Activated CD8-positive, alpha-beta memory T cell treated with anti-CD3 and anti-CD28 coated beads, Interleukin-2, amount 50 U/mL, for 24 hours (primary cell): ENCODE measurements around the gene PPP2R2C.

ENCODE experiments used
- DNase-seq: peaks from one replicate; pipeline ENCODE4 v3.0.0-alpha.2; 2020; ENCODE audit errors: extremely low read depth

Gene PPP2R2C

DNA sequence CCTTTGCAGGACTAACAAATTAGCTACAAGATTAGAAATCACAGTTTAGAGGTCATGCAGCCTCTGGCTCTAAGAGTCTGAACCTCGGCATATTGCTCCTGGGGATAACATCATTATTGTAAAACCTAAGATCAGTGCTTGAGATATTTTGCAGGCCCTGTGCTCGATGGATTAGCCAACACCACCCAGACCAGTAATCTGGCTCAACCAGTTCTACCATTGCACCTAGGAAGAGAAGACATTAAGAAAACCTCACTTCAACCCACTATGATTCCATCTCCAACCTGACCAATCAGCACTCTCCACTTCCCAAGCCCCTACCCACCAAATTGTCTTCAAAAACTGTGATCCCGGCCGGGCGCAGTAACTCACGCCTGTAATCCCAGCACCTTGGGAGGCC, 159.2 kb downstream of the PPP2R2C start:
- DNase-seq = no peak

DNA sequence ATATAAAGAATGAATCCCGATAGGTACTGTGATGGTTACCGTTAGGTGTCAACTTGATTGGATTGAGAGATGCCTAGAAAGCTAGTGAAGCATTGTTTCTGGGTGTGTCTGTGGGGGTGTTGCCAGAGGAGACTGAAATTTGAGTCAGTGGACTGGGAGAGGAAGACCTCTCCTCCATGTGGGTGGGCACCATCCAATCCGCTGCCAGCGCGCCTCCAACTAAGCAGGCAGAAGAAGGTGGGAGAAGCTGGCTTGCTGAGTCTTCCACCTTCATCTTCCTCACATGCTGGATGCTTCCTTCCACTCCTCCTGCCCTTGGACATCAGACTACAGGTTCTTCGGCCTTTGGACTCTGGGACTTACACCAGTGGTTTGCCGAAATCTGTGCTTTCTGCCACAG, 162.6 kb downstream of the PPP2R2C start:
- no peak for DNase-seq

DNA sequence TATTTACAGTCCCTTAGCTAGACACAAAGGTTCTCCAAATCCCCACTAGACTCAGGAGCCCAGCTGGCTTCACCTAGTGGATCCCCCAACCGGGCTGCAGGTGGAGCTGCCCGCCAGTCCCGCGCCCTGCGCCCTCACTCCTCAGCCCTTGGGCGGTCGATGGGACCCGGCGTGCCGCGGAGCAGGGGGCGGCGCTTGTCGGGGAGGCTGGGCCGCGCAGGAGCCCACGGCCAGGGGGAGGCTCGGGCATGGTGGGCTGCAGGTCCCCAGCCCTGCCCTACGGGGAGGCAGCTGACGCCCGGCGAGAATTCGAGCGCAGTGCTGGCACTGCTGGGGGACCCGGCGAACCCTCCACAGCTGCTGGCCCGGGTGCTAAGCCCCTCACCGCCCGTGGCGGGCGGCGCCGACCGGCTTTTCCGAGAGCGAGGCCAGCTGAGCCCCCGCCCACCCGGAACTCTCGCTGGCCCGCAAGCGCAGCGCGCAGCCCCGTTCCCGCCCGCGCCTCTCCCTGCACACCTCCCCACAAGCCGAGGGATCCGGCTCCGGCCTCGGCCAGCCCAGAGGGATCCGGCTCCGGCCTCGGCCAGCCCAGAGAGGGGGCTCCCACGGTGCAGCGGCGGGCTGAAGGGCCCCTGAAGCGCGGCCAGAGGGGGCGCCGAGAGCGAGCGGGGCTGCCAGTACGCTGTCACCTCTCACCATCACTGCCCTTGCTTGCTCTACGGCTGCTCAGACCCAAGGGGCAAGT, 163.3 kb downstream of the PPP2R2C start:
- DNase-seq = no peak

DNA sequence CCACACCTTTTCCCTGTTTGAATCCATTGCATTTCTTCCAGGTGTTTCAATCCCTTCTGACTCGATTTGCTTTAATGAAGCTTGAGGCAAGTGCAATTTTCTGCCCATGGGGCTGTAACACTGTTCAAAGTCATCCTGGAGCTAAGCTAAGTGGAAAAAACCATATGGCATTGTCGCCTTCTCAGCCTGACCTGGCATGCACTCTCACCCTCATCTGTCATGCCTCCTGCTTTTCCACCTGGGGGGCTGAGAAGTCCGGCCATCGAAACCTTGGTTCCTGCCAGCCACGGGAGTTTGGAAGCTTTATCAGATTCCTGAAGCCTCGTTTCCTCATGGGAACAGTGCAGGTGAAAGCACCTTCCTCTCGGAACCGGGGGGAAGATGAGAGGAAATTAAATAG, 164.5 kb downstream of the PPP2R2C start:
- no peak for DNase-seq

DNA sequence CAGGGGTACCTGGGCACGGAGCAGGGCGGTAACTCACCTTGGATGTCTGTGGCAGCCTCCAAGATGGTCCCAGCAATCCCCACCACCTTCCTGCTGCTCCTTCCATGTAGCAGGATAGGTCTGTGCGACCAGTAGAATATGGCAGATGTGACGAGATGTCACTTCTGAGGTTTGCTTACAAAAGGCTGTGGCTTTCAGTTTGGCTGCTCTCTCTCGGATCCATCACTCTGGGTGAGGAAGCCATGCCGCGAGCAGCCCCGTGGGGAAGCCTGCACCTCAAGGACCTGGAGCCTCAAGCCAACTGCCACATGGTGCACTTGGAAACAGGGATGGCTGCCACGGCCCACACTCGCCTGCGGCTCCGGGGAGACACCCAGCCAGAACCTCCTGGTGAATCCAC, 165.2 kb downstream of the PPP2R2C start:
- DNase-seq = no peak

DNA sequence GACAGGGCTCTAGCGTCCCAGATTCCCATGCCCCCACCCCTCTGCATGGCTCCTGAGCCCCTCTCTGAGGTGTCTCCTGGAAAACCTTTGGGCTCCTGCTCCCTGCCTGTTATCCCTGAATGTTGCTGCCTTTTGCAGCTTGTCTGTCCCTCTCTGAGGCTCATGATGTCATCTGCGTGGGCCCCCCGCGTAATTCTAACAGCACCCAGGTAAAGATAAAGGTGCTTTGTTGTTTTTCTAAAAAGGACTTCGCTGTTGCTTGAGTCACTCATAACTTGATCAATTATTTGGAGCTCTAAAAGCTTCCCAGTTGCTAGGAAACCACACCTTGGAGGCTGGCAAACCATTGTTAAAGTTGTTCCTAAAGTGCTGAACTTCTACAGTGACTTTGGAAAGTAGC, 166.1 kb downstream of the PPP2R2C start:
- no peak for DNase-seq

DNA sequence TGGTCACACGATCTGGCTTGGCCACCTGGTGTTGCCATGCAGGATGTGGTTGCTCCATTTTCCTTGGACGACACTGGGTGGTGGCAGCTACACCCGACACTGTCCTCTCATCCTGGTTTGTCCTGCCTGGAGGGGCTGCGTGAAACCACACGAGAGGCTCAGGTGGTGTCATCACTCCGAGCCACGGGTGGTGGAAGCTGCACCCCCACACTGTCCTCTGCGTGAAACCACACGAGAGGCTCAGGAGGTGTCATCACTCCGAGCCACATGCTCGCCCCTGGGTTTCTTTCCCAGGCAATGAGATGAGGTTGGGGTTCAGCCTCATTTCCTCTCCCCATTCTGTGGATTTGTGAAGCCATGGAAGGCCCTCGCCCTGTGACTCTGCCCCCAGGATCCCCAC, 168.5 kb downstream of the PPP2R2C start:
- no peak for DNase-seq

DNA sequence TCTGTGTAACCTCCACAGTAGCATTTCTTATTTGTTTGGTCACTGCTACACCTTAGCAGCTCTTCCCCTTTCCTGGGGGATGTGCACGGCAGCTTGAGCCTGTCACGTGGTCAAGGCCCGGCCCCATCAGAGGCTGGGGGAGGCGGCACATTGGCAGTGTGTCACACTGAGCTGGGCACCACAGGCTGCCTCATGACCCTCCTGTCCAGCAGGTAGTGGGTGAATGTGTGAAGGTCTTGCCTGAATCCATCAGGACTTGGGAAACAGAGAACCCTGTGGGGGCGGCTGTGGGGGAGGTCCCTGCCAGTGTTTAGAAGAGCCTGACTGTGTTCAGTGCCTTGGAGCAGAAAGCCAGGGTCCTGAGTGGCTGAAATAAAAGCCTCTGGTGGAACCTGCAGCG, 169.5 kb downstream of the PPP2R2C start:
- DNase-seq = no peak

DNA sequence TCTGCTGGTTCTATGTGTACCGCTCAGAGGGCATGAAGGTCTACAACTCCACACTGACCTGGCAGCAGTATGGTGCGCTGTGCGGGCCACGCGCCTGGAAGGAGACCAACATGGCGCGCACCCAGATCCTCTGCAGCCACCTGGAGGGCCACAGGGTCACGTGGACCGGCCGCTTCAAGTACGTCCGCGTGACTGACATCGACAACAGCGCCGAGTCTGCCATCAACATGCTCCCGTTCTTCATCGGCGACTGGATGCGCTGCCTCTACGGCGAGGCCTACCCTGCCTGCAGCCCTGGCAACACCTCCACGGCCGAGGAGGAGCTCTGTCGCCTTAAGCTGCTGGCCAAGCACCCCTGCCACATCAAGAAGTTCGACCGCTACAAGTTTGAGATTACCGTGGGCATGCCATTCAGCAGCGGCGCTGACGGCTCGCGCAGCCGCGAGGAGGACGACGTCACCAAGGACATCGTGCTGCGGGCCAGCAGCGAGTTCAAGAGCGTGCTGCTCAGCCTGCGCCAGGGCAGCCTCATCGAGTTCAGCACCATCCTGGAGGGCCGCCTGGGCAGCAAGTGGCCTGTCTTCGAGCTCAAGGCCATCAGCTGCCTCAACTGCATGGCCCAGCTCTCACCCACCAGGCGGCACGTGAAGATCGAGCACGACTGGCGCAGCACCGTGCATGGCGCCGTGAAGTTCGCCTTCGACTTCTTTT, 170.5 kb downstream of the PPP2R2C start:
- DNase-seq = no peak

DNA sequence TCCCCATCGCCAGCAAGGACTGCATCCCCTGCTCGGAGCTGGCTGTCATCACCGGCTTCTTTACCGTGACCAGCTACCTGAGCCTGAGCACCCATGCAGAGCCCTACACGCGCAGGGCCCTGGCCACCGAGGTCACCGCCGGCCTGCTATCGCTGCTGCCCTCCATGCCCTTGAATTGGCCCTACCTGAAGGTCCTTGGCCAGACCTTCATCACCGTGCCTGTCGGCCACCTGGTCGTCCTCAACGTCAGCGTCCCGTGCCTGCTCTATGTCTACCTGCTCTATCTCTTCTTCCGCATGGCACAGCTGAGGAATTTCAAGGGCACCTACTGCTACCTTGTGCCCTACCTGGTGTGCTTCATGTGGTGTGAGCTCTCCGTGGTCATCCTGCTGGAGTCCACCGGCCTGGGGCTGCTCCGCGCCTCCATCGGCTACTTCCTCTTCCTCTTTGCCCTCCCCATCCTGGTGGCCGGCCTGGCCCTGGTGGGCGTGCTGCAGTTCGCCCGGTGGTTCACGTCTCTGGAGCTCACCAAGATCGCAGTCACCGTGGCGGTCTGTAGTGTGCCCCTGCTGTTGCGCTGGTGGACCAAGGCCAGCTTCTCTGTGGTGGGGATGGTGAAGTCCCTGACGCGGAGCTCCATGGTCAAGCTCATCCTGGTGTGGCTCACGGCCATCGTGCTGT, 171.2 kb downstream of the PPP2R2C start:
- no peak for DNase-seq

DNA sequence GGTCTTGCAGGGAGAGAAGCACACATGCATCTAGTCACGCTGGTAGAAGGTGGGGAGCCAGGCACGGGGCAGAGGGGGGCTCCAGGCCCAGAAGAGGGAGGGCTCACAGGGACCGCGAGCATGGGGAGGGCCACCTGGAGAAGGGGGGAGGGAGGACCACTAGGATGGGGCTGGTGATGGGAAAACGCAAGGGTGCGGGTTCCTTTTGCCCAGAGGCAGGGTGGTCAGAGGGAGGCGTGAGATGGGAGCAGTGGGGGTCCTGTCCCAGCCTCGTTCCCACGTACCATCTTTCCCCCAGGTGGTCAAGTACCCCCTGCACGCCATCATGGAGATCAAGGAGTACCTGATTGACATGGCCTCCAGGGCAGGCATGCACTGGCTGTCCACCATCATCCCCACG, 172.1 kb downstream of the PPP2R2C start:
- DNase-seq = no peak

DNA sequence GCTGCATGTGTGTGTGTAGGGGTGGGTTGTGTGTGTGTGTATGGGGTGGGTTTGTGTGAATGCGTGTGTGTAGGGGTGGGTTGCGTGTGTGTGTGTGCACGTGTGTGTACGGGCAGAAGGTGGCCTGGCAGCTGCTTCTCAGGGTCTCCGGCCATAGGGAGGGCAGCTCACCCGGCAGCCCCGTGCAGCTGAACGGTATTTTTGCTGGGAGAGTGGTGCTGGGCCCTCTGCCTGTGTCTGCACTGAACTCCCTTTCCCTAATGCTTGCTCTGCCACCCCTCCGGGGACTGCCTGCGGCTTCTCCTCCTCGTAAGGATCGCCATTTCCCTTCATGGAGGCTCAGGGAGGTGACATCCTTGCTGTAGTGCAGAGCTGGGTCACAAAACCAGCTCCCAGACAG, 172.5 kb downstream of the PPP2R2C start:
- no peak for DNase-seq

DNA sequence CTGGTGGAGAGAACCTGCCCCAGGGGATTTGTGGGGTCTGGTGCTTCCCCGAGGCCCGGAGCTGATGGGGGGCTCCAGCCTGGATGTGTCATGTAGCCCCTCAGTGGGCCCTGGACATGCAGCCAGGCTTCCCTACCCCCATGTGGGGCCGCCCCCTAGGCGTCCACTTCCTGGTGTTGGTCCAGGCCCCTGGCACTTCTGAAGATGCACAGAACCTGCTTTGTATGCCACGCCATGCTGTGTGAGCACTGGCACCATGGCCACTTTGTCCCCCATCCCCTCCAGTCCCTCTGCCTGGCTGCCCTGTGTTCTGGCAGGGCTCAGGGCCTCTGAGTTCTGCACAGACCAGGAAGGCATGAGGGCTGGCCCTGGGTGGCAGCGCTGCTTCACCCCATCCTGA, 173.6 kb downstream of the PPP2R2C start:
- DNase-seq = no peak

DNA sequence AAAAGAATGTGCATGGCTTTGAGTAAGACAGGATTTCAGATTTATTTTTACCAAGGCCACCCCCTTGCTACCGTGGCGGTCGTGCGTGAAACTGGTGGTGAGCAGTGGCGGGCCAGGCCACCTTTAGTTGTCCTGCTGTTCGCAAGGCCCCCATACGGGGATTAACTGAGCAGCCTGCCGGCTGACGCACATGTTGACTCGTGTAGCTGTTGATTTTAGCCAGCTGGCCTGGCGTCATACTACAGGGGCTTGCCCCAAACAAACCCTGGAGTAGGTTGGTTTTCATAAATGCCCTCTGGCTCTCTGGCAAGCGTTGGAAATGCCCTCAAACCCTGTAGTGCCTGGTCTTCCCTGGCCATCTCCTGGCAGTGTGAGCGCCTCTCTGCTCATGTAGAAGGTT, 174.4 kb downstream of the PPP2R2C start:
- DNase-seq = no peak

DNA sequence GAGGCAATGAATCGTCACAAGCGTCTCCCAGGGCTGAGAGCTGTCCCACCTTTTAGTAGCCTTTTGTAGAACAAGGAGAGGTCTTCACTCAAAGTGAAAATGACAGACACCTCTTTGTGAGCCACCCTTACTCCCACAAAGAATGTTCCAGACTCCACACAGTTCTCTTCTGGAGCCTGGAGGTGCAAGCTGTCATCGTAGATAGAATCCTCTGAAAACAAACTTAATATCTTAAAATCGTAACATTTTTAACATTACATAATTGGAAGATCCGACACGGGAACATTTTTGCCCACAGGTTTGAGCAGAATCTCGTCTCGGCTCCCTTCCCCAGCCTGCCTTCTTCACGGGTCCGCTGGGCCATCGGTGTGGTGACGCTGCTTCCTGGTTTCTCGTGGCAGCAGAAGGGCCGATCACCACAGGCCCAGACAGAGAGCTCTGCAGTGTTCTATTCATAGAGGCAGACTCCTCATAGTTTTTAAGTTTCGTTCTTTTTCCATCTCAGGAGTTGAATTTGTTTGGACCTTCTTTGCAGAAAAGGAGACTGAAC, 175.1 kb downstream of the PPP2R2C start:
- DNase-seq = no peak

DNA sequence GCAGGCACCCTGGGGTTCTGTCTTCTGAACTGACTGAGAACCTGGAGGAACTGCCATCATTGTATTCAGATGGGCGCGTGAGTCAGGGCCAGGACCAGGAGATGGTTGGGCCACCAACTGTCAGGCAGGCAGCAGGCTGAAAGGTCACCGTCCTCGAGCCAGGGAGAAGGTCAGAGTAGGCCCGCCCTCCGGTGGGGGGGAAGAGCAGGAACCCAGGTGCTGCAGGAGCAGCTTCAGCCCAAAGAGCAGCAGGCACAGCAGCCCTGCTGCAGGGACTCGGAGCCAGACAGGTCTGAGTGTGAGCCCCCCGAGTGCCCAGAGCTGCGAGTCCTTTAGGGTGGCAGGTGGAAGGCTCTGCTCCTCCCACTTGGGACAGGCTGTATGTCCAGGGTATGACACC, 176.4 kb downstream of the PPP2R2C start:
- no peak for DNase-seq

DNA sequence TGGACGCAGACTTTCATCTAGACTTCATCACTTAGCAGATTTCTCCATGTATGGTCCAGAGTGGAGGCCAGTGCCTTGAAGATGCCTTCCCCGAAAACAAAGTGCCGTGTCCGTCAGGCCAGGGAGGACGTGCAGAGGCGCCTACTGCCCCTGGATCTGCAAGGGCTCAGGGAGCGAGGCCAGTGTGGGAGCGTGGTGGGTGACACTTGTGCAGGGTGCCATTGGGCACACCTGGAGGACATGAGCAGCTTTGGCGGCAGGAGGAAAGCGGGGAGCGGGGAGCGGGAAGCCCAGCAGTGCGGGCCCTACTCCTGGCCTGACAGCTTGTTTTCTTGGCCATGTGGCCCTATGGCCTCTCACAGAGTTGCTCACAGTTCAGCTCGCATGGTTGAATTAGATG, 176.9 kb downstream of the PPP2R2C start:
- no peak for DNase-seq

DNA sequence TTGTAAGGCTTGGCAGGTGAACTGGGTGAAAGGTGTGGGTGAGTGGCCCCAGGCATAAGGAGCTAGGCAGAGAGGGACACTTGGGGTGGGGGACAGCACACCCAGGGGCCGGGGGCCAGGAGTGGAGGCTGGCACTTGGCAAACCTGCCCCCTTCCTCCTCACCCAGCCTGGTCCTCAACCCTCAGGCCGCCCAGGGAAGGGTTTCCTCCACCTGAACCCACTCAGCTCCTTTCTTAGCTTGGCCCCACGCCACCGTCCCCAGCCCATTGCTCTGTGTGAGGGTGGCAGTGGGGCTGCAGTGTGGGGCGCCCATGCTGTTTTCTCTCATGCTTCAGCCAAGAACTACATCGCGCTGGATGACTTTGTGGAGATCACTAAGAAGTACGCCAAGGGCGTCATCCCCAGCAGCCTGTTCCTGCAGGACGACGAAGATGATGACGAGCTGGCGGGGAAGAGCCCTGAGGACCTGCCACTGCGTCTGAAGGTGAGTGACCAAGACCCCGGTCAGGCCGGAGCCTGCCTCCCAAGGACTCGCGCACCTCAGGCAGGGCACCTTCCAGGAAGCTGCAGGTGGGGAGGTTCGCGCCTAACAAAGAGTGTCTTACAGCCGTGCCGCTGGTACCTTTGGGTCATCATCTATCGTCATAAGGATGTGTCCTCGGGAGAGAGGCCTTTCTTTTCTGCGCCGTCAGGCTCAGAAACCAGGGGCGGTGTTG, 177.6 kb downstream of the PPP2R2C start:
- DNase-seq = no peak

DNA sequence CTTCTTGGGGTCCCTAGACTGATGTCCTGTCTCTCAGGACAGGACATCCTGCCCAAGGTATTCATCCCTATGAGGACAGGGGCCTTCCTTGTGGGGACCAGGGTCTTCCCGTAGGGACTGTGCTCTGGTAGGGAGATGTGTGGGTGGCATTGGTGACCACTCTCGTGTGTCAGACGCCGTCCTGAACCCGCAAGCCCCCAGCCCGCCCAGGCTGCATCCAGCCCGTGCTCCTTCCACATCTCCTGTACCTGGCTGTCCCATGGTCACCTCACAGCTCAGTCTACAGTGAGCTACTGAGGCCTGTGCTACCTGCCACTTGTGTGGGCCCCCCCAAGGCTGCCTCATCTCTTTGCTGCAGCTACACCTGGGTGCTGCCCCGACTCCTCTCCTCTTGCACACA, 178.8 kb downstream of the PPP2R2C start:
- no peak for DNase-seq

DNA sequence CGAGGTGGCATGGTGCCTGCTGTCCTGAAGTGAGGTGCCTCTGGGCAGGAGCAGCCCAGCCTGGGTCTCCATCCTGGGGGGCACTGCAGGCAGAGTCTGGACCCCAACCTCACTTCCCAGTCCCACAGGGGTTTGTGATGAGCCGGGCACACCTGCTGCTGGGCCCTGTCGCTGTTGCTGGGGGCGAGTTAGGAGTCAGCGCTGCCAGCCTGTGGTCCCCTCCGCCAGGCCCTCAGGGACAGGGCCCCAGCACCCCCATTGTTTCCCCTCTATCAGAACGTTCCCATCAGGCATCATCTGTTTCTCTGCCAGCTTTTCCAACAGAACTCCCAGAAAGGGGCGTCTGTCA, 179.3 kb downstream of the PPP2R2C start:
- no peak for DNase-seq

DNA sequence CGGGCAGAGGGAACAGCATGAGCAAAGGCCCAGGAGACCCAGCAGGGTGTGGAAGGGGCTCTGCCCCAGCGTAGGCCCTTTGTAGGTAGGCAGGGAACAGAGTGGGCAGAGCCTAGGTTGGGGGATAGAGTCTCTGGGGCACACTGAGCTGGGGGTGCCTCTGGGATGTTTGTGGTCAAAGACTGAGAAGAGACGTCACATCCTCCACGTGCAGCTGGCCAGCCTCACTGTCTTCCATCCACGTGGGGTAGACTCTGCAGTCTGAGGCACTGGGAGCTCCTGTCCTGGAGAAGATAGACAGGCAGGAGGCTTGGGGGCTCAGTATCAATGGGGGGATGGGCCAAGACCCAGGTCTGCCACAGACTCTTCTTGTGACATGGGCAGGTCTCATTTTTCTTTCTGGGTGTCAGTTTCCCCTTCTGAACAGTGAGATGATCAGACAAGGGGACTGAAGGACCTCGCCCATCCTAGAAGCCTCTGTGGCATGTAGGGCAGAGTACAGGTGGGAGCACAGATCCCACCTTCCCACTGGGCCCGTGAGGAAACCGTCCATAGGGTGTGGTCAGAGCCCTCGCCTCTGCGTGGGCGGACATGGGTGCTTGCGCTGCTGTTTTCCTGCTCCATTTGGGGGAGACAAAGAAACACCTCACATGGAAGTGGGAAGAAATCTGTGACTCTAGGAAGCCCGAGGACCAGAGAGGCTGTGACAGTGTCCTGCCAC, 179.9 kb downstream of the PPP2R2C start:
- DNase-seq = no peak
